HG03064 (cell line): ENCODE results near the gene SUPT16H.
"Not testable (repeated sequence)": the region's sequence is repeated elsewhere in the genome, so short reads cannot be mapped to it uniquely, and the experiment has no call there.

Experiments used
- ATAC-seq: cut with Tn5 transposase; IDR thresholded peaks from one replicate; pipeline ENCODE4 v1.9.1; 2021; ENCODE audit warnings: low read depth; ENCODE audit not compliant: unreplicated experiment

SUPT16H gene

DNA sequence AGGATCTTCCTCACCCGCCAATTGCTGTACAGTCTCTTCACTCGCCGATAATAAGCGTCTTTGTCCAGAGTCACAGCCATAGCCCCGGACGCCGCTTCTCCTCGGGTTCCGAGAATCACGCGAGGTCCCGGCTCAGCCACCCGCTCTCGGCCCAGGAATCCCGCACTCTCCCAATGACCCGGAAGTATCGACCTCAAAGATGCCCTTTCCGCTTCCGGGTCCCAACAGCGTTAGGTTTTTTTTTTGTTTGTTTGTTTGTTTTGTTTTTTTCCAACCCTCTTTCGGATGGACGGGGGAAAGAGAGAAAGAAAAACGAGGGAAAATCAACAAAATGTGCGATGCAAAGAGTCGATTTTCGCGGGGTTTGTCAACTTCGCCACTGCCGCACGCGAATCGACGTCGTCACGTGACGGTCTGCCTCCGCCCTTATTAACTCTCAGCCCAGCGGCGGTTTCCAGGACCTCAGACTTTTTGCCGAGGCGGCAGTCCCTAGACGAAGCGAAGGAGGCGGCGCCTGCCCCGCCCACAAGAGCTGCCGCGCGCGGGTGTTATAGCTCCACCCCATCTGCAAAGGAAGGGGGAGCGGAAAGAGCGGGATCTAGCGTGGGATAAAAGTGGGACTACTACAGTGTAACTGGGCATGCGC is at the start of gene SUPT16H:
SUPT16H (minus strand) TSS at position 172 of the 646 bp plus-strand sequence; CDS start at position 80, 92 bp downstream.
- peak; percentile 83 for ATAC-seq

- ATAC-seq: no peak
Observed at GRCh38 chr14:21431126-21431525, 47.3 kb upstream of the SUPT16H start.

DNA sequence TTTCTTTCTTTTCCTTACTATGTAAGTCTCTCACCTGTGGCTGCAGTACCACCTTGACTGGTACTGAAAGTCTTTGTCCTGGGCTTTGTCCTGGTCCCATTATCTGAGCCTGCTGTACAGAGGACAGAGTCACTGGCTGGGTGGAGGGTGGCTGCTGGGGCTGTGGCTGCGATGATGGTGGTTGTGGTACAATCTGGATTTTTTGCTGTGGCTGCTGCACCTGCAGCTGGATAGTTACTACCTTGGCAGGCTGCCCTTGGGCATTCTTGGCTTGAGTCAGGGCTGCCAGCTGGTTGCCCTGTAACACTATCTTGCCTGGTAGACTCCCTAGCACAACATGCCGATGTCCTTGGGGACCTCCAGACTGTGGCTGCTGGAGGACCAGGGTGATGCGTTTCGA is 45.1 kb upstream of the SUPT16H start:
- ATAC-seq: no peak

GRCh38 chr14:21426692-21427091 is 42.9 kb upstream of the SUPT16H start:
- ATAC-seq: no peak

DNA sequence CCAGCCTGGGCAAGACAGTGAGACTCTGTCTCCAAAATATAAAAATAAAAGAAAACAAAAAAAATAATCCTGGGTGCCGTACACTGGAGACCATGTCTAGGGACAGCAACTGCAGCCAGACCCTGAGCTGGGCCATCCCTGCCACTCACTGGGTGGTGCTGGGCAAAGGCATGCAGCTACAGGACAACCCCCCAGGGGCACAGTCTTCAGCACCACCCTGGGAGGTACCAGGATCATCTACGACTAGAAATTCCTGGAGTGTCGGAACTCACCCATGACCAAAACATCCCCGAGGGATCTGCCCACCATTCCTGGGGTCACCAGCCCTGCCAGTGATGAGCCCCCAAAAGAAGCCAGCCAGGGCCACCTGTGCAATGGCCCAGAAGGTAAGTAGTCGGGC is 35.7 kb upstream of the SUPT16H start:
- no peak for ATAC-seq

DNA sequence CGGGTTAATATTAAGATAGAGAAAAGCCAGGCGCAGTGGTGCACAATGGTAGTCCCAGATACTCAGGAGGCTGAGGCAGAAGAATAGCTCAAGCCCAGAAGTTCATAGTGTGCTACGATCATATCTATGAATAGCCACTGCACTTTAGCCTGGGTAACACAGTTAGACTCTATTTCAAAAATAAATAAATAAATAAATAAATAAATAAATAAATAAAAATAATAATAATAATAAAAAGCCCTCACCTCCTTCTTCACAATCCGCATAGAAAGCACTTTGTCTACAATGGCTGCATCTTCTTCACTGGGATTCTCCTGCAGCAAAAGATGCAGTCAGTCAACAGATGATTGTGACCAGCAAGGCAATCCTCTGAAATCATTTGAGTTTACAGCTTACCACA is 31.5 kb upstream of the SUPT16H start:
- no peak for ATAC-seq

GRCh38 chr14:21414137-21414631 is 30.4 kb upstream of the SUPT16H start:
- no peak for ATAC-seq

GRCh38 chr14:21408147-21408546 is 24.3 kb upstream of the SUPT16H start:
- no peak for ATAC-seq

DNA sequence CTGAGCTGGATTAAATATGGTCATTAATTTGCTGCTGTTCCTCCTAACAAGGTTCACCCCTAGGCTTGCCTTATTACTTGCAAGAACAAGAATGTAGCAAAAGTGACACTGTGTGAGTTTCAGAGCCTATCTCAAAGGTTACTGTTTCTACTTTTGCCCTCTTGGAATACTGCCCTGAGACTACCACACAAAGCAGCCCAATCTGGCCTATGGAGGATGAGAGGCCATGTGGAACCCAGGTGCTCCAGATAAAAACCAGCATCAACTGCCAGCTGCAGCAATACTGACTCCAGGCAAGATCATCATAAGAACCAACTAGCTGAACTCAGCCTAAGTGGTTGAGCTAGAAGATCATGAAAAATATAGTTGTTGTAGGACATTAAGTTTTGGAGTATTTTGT is 22.4 kb upstream of the SUPT16H start:
- no peak for ATAC-seq

- no peak for ATAC-seq
Observed at GRCh38 chr14:21405097-21405496, 21.3 kb upstream of the SUPT16H start.

GRCh38 chr14:21399311-21399870 is 15.6 kb upstream of the SUPT16H start:
- ATAC-seq: no peak

- no peak for ATAC-seq
Observed at GRCh38 chr14:21398901-21399300, 15.1 kb upstream of the SUPT16H start.

DNA sequence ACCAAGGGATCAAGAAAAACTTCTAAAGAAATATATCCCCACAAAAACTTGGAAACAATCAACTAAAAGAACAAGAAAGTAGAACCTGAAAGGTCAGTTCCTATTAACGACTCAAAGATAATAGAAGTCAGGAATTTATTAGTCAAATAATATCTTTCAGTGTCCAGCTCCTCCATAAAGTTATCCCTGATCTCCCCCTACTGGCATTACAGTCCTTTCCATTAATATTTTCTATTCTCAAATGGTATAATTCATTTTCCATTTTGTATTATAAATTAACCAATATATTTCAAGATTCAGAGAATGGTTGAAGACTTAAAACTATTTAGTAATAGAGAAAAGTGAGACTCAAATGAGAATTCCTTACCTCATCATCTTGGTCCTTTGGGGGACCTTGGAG is 11.6 kb upstream of the SUPT16H start:
- ATAC-seq: no peak

GRCh38 chr14:21385188-21385904 is 1.5 kb upstream of the SUPT16H start:
- no peak for ATAC-seq

DNA sequence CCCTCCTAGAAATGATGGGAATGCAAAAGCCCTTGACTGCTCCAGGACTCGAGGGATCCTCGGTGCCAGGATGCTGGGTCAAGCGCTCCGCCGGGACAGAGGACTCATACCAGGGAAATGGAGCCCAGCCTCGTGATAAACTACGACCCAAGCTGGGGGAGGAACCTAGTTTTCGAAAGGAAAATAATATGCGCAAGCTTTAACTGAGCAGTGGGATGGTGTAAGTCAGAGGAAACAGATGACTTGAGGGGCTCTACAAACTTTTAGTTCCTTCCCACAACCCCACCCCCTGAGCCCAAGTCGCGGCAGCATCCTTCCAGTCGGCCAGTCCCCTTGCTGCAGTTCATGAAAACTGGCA is 654 bp upstream of the SUPT16H start:
- peak; percentile 27 for ATAC-seq

GRCh38 chr14:21382886-21383847 is 652 bp downstream of the SUPT16H start:
- no peak for ATAC-seq

DNA sequence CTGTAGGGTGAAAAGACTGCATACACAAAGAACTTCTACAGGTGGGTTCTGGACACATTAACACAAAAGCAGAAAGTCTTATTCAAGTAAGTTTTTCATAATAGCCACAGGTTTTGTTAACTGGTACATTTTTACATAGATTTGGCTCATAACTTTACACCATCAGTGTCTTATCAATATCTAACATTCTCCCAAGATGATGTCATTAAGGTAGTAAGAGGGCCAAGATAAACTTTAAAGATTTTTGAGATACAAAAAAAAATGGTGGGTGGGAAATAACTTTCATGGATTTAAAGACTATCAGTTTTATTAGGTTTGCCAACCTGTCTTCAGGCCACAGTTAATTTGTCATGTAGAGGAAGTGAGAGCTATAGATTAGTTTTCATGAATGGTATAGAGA is 1.7 kb downstream of the SUPT16H start:
- no peak for ATAC-seq

- no peak for ATAC-seq
Observed at GRCh38 chr14:21379338-21379737, 4.5 kb downstream of the SUPT16H start.

GRCh38 chr14:21373980-21374379 is 9.8 kb downstream of the SUPT16H start:
- no peak for ATAC-seq

GRCh38 chr14:21372814-21373213 is 11.0 kb downstream of the SUPT16H start:
- not testable (repeated sequence) for ATAC-seq
